Motor neuron (in vitro differentiated cells): ENCODE results near the gene MAP6. TPM values are rescaled to one million over a fixed set of nuclear protein-coding genes. Genes with fewer than 3 reads are reported as not detected.

Experiments
- ATAC-seq, 8 experiments: fragments of 200-7000 bp; cut with Tn5 transposase; replicated peaks in 6 of 8; 2 replicates each; pipeline ENCODE4 v1.8.0; 2021; ENCODE audit warnings: mild to moderate bottlenecking in 8 of 8, moderate library complexity in 8 of 8
- H3K27ac ChIP-seq, 2 donors: fragments of 250-450 bp; sonication (Bioruptor Pico); 2 replicates each; pipeline ENCODE4 v1.9.0; 2021; ENCODE audit warnings: antibody characterized with exemption in 2 of 2, mild to moderate bottlenecking in 2 of 2, moderate library complexity in 1 of 2
- H3K4me1 ChIP-seq, 2 donors: fragments of 250-450 bp; sonication (Bioruptor Pico); replicated peaks in 1 of 2; 2 replicates each; pipeline ENCODE4 v1.6.1; 2021; ENCODE audit warnings: antibody characterized with exemption in 2 of 2, mild to moderate bottlenecking in 2 of 2, moderate library complexity in 1 of 2
- H3K4me3 ChIP-seq, 5 donors: fragments of 250-450 bp; sonication (Bioruptor Pico); 2 replicates each; pipeline ENCODE4 v1.9.0; 2021; ENCODE audit warnings: antibody characterized with exemption in 5 of 5, mild to moderate bottlenecking in 5 of 5, moderate library complexity in 4 of 5
- WGBS, 10 experiments: fragments of 450-650 bp; shearing (Covaris generic); methylation state at CpG; one replicate each; pipeline ENCODE4 v1.0.0; 2022; 5-methylcytosine and 5-hydroxymethylcytosine counted together
- in situ Hi-C, 9 experiments: fragments of 400-800 bp; cut with MboI; loops; one replicate each; pipeline ENCODE4 v1.15.0; 2021; ENCODE audit warnings: low sequenced_read_pairs in 9 of 9, low pct_unique_long_range_greater_than_20kb in 2 of 9; ENCODE audit not compliant: unreplicated experiment in 9 of 9
- total RNA-seq, 8 experiments: library from RNA; unstranded; fragments of 300-600 nt; gene quantifications; 2 replicates each; pipeline versions ENCODE4 v1.2.3 to v1.2.4, GENCODE V29; 2022

Gene MAP6
- total RNA-seq, 8 experiments from 2014 or later, result 0.31 to 128 (median 97.0) TPM

DNA sequence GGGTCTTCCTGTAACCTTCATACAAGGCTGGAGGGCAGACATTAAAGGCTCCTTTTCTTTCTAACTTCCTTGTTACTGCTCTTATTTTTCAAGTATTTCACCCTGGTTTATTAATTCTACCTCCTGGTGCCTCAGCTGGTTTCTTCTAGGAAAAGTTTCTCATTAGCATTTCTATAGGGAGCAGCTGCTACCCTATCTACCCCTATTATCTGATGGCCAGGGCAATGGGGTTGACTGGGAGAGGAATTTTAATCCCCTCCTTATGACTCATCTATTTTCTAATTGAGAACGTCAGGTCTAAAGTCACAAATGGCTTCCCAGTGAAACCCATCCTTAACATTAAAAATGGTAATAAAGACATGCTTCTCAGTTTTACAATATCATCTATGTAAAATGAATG is 5.0 kb downstream of the MAP6 start:
- 0 to 43% (median 0%) methylated on average over 1 of the region's 1 CpG; no CpG with 5 or more reads in 3 of the 10 experiments for WGBS, 10 experiments
- ATAC-seq, result no peak
- in situ Hi-C loops, result no loop called here

GRCh38 chr11:75659836-75660235 is 9.0 kb downstream of the MAP6 start:
- no peak overlapping the region for H3K27ac ChIP-seq
- peaks cover 20 to 28% of the 10 kb centered on the region in 2 donors for H3K4me1 ChIP-seq
- 40 to 100% (median 93%) methylated on average over 1 of the region's 1 CpG; no CpG with 5 or more reads in 2 of the 10 experiments for WGBS, 10 experiments
- in situ Hi-C loops, result no loop called here
- ATAC-seq, result no peak
- H3K4me3 ChIP-seq, result no peak overlapping the region

More for the DNA sequence above, 5.0 kb downstream of the MAP6 start:
- H3K27ac ChIP-seq, result peak overlapping the region; percentile 27 to 90
- peak overlapping the region; percentile 16 to 87 (median 64) for H3K4me3 ChIP-seq
- peaks cover 27 to 29% of the 10 kb centered on the region in 2 donors for H3K4me1 ChIP-seq

- 65 to 93% (median 85%) methylated on average over 2 to 6 of the region's 6 CpGs for WGBS, 10 experiments
- peak in 3 of 8 experiments; percentile 22 to 39 (median 23) for ATAC-seq
- Histone ChIP-seq H3K27ac (no peak overlapping the region), H3K4me1 (peaks cover 10 to 25% of the 10 kb centered on the region in 2 donors), H3K4me3 (no peak overlapping the region)
- in situ Hi-C loops, result no loop called here
These were observed 12.7 kb downstream of the MAP6 start for GRCh38 chr11:75656044-75656727.

GRCh38 chr11:75655605-75656004 is 13.2 kb downstream of the MAP6 start:
- no peak overlapping the region for H3K4me3 ChIP-seq
- H3K4me1 ChIP-seq, result peaks cover 10 to 26% of the 10 kb centered on the region in 2 donors
- peak in 1 of 8 experiments; percentile 59 for ATAC-seq
- H3K27ac ChIP-seq, result no peak overlapping the region
- in situ Hi-C loops, result no loop called here

DNA sequence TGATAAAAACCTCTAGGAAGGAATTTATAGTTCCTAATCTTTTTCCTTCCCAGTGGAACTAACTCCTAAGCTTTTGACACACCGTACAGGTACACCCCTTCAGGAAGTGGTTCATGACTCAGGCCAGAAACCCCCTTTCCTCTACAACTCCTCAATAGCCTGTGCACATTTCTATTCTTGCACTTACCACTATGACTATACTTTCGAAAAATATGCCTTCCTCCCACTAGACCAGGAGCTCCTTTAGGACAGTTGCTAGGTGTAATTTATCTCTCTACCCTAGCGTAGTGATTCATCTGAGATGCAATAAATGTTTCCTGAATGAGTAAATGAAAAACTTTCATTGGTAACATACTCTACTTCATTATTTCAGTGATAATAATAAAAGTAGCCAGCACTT is 14.5 kb downstream of the MAP6 start:
- no peak overlapping the region for H3K27ac ChIP-seq
- in situ Hi-C loops, result no loop called here
- 0 to 100% (median 60%) methylated on average over 1 to 3 of the region's 3 CpGs; no CpG with 5 or more reads in 1 of the 10 experiments for WGBS, 10 experiments
- no peak for ATAC-seq
- H3K4me1 ChIP-seq, result peaks cover 10 to 26% of the 10 kb centered on the region in 2 donors
- no peak overlapping the region for H3K4me3 ChIP-seq

DNA sequence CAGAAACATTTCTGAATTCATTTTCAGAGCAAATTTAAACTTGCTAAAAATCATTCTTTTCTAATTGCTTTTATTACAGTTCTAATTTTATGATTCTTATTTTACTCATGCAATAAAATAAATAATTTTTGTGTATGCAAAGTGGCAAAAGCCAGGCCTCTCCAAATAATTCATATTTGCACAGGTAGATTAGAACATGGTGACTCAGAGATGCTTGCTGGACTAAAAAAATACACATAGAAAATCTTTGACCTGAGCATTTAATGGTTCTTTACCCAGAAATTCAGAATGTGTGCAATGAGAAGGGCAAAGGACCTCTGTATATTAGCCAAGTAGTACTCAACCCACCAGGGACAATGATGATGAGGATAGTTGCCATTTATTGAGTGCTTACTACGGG is 15.3 kb downstream of the MAP6 start:
- ATAC-seq, result no peak

GRCh38 chr11:75652936-75653335 is 15.9 kb downstream of the MAP6 start:
- no peak overlapping the region for H3K27ac ChIP-seq
- 50 to 100% (median 86%) methylated on average over 1 to 6 of the region's 6 CpGs for WGBS, 10 experiments
- no peak for ATAC-seq
- no peak overlapping the region for H3K4me3 ChIP-seq
- in situ Hi-C loops, result no loop called here
- H3K4me1 ChIP-seq, result peaks cover 10 to 26% of the 10 kb centered on the region in 2 donors

More for the DNA sequence above, 15.3 kb downstream of the MAP6 start:
- in situ Hi-C loops, result no loop called here
- Histone ChIP-seq H3K4me1 (peaks cover 10 to 26% of the 10 kb centered on the region in 2 donors), H3K27ac (no peak overlapping the region), H3K4me3 (no peak overlapping the region)
- 100% methylated on average over 1 of the region's 1 CpG; no CpG with 5 or more reads in 4 of the 10 experiments for WGBS, 10 experiments

DNA sequence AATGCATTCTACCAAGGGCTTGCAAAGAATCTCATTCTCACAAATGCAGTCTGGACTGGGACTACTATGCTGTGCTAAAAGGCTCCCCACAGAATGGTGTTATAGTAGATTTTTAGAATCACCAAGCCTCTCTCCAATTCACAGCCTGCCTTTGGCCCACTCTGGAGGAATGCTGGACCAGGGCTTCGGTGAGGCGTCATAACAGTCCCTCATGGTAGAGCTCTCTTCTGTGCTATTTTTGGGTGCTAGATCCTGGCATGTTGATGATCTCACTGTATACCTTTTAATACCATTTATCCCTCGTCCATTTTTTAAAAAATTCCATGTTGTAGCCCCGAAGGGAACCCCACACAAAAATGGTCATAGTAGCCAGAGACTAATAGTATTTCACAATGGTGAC is 17.6 kb downstream of the MAP6 start:
- 16 to 91% (median 74%) methylated on average over 1 to 4 of the region's 4 CpGs; no CpG with 5 or more reads in 3 of the 10 experiments for WGBS, 10 experiments
- in situ Hi-C loops, result no loop called here
- ATAC-seq, result peak in 2 of 8 experiments; percentile 10 to 33
- H3K4me1 ChIP-seq, result peaks cover 10 to 22% of the 10 kb centered on the region in 2 donors
- H3K27ac ChIP-seq, result no peak overlapping the region
- no peak overlapping the region for H3K4me3 ChIP-seq

DNA sequence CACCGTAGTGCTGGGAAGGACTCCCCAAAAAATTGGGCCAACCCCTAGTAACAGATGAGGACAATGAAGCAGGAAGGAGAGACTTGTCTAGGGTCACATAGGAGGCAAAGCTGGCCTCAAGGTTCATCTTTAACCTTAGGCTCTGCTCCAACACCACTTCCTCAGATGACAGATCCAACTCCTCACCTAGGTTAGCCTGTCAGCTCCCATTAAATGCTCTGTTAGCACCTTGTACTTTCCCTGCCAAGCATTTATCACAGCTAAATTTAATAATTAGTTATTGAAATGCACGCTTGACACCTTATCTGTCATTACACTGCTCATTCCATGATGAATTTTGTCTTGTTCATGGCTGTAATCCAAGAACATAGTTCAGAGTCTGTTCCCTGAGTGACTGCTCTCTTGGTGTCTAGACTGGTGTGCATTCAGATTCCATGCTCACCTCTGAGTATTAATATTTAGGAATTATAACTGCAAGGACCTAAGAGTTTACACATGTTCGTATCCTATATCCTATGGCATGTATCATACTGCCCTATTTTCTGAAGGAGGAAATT is 18.6 kb downstream of the MAP6 start:
- Histone ChIP-seq H3K27ac (no peak overlapping the region), H3K4me3 (no peak overlapping the region), H3K4me1 (peaks cover 10 to 16% of the 10 kb centered on the region in 2 donors)
- no peak for ATAC-seq
- WGBS, 10 experiments, result 40 to 100% (median 80%) methylated on average over 1 to 3 of the region's 3 CpGs
- in situ Hi-C loops, result no loop called here

DNA sequence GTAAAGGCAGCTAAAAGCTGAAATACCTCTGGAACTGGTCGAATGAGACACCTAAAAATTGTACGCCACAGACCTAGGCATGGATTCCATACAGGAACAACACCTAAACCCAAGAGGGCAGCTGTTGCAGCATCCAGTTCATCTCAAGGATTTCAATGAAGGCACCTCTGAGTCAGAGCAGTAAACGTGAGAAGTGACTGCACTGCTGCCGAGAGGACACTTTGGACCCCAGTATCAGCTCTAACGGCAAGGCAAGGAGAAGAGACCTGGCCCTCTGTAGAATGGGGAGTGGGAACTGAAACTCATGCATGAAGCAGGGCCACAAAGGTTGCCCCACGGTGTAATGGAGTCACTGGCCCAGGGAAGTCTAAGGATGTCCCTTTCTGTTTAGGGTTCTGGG is 23.9 kb downstream of the MAP6 start:
- in situ Hi-C loops, result no loop called here
- Histone ChIP-seq H3K4me3 (no peak overlapping the region), H3K27ac (no peak overlapping the region), H3K4me1 (peaks cover 4 to 7% of the 10 kb centered on the region in 2 donors)
- WGBS, 10 experiments, result 56 to 90% (median 63%) methylated on average over 1 to 4 of the region's 6 CpGs; no CpG with 5 or more reads in 3 of the 10 experiments
- peak in 1 of 8 experiments; percentile 10 for ATAC-seq

- no peak overlapping the region for H3K27ac ChIP-seq
- in situ Hi-C loops, result no loop called here
- H3K4me3 ChIP-seq, result no peak overlapping the region
- peaks cover 7 to 11% of the 10 kb centered on the region in 2 donors for H3K4me1 ChIP-seq
- ATAC-seq, result no peak
These were observed 24.5 kb downstream of the MAP6 start for GRCh38 chr11:75644370-75644769.

DNA sequence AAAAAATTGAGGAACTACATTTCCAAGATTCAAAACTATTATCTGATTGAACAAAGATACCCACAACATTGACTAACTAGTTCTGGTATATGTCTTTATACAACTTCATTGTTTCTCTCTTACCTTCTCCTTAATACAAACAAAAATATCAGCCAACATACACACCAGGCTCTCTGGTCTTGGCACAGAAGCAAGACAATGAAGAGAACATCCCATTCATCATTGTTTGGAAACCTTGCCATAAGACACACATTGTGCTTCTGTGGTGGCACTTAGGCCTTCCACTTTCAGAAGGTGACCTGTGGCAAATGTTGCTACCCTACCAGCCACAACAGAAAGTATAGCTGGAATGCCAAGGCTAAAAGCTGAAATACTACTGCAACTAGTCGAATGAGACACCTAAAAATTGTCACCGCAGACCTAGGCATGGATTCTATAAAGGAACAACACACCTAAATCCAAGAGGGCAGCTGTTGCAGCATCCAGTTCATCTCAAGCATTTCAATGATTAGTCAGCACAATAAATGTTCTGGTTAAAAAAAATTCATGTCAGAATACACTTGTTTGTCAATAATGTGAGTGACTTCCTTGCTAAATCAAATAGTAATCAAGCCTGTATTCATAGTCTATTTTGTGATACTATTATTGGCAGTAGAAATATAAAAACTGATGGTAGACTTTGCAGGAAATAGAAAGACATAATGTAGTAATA is 26.3 kb downstream of the MAP6 start:
- 50 to 100% (median 61%) methylated on average over 1 to 2 of the region's 2 CpGs; no CpG with 5 or more reads in 4 of the 10 experiments for WGBS, 10 experiments
- in situ Hi-C loops, result no loop called here
- no peak overlapping the region for H3K27ac ChIP-seq
- H3K4me1 ChIP-seq, result peaks cover 14 to 24% of the 10 kb centered on the region in 2 donors
- no peak for ATAC-seq
- no peak overlapping the region for H3K4me3 ChIP-seq

DNA sequence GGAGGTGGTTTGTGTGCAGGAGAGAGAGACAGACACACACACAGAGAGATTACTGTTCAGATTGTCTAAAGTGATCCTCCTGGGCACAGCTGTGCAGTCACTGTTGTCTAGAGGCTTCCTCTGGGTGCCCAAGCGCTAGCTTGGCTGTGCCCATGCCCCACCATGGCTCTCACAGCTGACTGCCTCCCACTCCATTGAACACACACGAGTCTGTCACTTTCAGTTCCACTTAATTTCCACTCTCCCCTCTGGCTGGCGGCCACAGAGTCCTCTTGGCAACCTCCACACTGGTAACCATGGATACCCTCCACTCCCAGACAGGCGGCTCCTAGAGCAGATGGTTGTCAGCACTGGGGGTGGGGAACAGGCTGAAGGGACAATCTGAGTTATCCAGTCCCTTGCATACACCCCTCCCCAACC is 29.1 kb downstream of the MAP6 start:
- H3K4me1 ChIP-seq, result peaks cover 30 to 35% of the 10 kb centered on the region in 2 donors
- ATAC-seq, result peak; percentile 90 to 99 (median 98)
- peak overlapping the region in 1 of 2 donors; percentile 43 for H3K27ac ChIP-seq
- H3K4me3 ChIP-seq, result peak overlapping the region in 1 of 5 donors; percentile 5
- in situ Hi-C loops, result no loop called here
- WGBS, 10 experiments, result 0 to 25% methylated on average over 1 to 2 of the region's 4 CpGs; no CpG with 5 or more reads in 8 of the 10 experiments
